GM12892 (cell line): ENCODE measurements around the gene SSB.
"Not testable (repeated sequence)": the region's sequence is repeated elsewhere in the genome, so short reads cannot be mapped to it uniquely, and the experiment has no call there.

Experiments used
- DNase-seq: peaks from one replicate; pipeline ENCODE4 v3.0.0; 2011; ENCODE audit not compliant: insufficient read length
- FAIRE-seq: peaks from 2 replicates; lab custom pipeline; 2011; peaks lifted over from hg19 to GRCh38; lab: Jason Lieb, UNC
- POLR2A ChIP-seq: IDR thresholded peaks from 2 replicates; pipeline ENCODE4 v1.6.1; 2011; ENCODE audit warnings: low read depth, low read length, control low read depth
- POLR2AphosphoS5 ChIP-seq: IDR thresholded peaks from 2 replicates; pipeline ENCODE4 v1.6.1; 2011; ENCODE audit warnings: low read depth, low read length, control low read depth
- TAF1 ChIP-seq: IDR thresholded peaks from 2 replicates; pipeline ENCODE4 v1.6.1; 2011; ENCODE audit warnings: low read depth, mild to moderate bottlenecking, control low read depth, low read length, borderline replicate concordance

The SSB gene

DNA sequence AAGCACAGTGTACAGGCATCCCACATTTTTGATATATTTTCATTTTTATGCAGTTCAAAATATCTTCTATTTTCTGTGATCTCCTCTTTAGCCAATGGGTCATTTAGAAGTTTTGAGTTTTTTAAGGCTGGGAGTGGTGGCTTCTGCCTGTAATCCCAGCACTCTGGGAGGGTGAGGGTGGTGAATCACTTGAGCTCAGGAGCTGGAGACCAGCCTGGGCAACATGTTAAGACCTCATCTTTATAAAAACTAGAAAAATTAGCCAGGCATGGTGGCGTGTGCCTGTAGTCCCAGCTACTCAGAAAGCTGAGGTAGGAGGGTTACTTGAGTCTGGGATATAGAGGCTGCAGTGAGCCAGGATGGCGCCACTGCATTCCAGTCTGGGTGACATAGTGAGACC is 46.3 kb downstream of the SSB start:
- DNase-seq (no peak), FAIRE-seq (no peak)
- no peak for TF ChIP-seq POLR2AphosphoS5
- no peak for TF ChIP-seq POLR2A
- TF ChIP-seq TAF1, result no peak

GRCh38 chr2:169848959-169849693 is 50.5 kb downstream of the SSB start:
- not testable (repeated sequence) for DNase-seq

GRCh38 chr2:169849710-169850109 is 51.0 kb downstream of the SSB start:
- DNase-seq (no peak), FAIRE-seq (no peak)
- TF ChIP-seq POLR2AphosphoS5, result no peak
- TF ChIP-seq TAF1, result no peak
- TF ChIP-seq POLR2A, result no peak

More at GRCh38 chr2:169848959-169849693, 50.5 kb downstream of the SSB start:
- FAIRE-seq, result not testable (repeated sequence)

- FAIRE-seq (no peak), DNase-seq (no peak)
- TF ChIP-seq TAF1 (no peak), POLR2A (no peak)
These were observed 54.5 kb downstream of the SSB start for GRCh38 chr2:169853041-169853668.

GRCh38 chr2:169855281-169856258 is 56.9 kb downstream of the SSB start:
- DNase-seq, FAIRE-seq: not testable (repeated sequence)

DNA sequence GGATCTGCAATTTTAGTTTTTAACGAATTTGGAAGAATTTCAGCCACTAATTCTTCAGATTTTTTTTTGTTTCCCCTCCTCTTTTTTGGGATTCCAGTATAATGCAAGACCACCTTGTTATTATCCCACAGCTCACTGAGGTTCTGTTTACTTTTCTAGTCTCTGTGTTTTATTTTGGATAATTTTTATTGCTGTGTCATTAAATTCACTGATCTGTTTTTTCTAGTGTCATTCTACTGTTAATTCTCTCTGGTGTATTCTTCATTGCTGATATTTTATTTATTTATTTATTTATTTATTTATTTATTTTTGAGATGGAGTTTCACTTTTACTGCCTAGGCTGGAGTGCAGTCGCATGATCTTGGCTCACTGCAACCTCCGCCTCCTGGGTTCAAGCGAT is 60.8 kb downstream of the SSB start:
- no peak for TF ChIP-seq POLR2A
- TF ChIP-seq TAF1, result no peak
- TF ChIP-seq POLR2AphosphoS5, result no peak
- FAIRE-seq, result no peak
- no peak for DNase-seq

- no peak for DNase-seq
- peak; percentile 21 for FAIRE-seq
- TF ChIP-seq POLR2AphosphoS5, result no peak
- TF ChIP-seq POLR2A, result no peak
- TF ChIP-seq TAF1, result no peak
These were observed 61.5 kb downstream of the SSB start for GRCh38 chr2:169860149-169860548.
